ENCODE measurements around the gene ZNF792.
"Not testable (repeated sequence)": the region's sequence is repeated elsewhere in the genome, so short reads cannot be mapped to it uniquely, and the experiment has no call there.

Gene ZNF792

DNA sequence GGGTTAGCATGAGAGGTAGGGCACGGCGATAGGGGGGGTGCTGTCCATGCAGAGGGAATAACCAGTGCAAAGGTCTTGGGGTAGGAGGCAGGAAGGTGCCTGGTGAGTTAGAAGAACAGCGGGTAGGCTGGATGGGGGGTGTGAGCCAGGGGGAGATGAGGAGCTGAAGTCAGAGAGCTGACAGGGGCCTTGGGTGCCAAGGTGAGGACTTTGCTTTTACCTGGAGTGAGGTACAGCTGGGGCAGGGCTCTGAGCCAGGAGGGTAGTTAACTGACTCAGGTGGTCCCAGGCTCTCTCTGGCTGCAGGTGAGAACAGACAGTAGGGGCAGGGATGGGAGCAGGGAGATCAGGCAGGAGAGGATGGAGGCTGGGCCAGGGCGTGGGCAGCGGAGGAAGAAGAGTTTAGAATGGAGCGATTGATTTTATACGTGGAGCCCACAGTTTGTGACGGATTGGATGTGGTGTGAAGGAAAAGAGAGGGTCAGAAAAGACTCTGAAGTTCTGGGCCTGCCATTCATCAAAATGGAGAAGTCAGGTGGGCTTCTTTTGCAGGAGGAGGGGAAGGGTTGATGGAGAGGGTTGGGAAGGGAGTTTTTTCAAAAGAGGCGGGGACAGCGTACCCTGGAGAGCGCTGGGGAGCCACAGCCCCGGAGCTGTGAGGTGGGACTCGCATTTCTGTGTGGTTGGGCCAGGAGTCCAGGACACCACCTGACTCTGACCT lies 34.9 kb upstream of the ZNF792 start:
- no peak for DNase-seq (ENCODE audit: low spot score)

GRCh38 chr19:34998224-34998623 lies 34.2 kb upstream of the ZNF792 start:
- DNase-seq (ENCODE audit: low spot score), result not testable (repeated sequence)

DNA sequence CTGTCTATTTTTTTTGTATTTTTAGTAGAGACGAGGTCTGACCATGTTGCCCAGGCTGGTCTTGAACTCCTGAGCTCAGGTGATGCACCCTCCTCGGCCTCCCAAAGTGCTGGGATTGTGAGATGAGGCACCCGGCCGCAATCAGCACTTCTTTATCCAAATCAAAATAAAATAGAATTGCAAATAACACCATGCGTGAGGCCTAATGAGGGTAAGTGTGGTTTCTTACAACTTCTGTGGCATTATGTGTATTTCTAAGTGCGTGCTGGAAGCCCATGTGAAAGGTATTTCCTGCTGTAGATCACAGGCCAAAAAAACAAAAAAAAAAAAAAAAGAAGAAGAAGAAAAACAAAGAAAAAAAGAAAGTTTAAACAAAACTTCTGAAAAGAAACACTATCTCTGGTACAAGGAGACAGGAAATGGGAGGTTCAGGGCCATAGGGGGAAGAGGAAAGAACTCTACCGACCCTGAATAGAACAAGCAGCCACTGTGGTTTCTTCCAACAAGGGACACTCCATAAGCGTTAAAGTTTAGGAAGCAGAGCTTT lies 33.1 kb upstream of the ZNF792 start:
- no peak for DNase-seq (ENCODE audit: low spot score)

- no peak for DNase-seq (ENCODE audit: low spot score)
Observed at GRCh38 chr19:34995551-34995950, 31.5 kb upstream of the ZNF792 start.

GRCh38 chr19:34994643-34995541 lies 30.9 kb upstream of the ZNF792 start:
- no peak for DNase-seq (ENCODE audit: low spot score)

DNA sequence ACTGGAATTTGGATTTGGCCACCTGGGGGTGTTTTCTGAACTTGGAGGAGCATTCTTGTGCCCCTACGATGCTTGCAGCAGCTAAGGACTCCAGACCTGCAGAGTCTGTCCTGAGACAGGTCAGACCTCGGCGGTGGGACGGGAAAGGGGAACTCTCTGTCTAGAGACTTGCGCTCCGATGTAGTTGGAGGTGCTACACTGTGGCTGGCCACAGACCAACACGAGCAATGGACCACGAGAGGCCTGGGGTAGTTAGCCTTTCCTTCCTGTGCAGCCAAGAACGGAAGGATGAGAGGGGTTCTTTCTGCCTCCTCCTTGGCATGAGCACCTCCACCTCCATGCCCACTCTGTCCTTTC lies 30.2 kb upstream of the ZNF792 start:
- no peak for DNase-seq (ENCODE audit: low spot score)

DNA sequence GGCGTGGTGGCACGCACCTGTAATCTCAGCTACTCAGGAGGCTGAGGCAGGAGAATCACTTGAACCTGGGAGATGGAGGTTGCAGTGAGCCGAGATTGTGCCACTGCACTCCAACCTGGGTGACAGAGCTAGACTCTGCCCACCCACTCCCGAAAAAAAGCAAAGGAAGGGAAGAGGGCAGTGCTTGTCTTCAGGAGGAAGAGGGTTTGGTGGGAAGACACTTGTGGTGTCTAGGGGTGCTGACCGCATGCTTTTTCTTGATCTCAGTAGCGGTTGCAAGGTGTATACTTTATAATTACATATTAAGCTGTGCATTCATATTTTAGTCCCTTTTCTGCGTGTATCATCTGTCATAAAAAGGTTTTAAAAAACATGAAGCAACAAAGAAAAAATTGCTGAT lies 28.6 kb upstream of the ZNF792 start:
- DNase-seq (ENCODE audit: low spot score), result not testable (repeated sequence)

- DNase-seq (ENCODE audit: low spot score), result no peak
Observed at GRCh38 chr19:34991542-34992333, 27.7 kb upstream of the ZNF792 start.

GRCh38 chr19:34990578-34991192 lies 26.7 kb upstream of the ZNF792 start:
- no peak for DNase-seq (ENCODE audit: low spot score)

DNA sequence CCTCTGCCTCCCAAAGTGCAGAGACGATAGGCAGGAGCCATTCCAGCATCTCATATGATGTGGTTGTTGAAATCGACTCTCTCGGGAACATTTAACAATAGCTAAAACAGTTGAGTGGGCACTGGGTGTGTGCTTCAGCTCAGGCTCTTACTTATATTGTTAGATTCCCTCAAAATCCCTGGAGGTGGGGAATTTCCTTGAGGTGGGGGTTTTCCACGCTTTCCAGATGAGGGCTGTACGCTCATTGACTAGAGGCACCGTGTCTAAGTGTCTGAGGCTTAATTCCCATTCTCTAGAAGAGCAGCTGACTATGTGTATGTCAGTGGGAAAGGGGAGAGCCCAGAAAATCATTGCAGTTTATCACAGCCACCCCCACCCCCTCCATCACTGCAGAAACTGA lies 25.3 kb upstream of the ZNF792 start:
- no peak for DNase-seq (ENCODE audit: low spot score)

- no peak for DNase-seq (ENCODE audit: low spot score)
Observed at GRCh38 chr19:34988119-34988518, 24.1 kb upstream of the ZNF792 start.

DNA sequence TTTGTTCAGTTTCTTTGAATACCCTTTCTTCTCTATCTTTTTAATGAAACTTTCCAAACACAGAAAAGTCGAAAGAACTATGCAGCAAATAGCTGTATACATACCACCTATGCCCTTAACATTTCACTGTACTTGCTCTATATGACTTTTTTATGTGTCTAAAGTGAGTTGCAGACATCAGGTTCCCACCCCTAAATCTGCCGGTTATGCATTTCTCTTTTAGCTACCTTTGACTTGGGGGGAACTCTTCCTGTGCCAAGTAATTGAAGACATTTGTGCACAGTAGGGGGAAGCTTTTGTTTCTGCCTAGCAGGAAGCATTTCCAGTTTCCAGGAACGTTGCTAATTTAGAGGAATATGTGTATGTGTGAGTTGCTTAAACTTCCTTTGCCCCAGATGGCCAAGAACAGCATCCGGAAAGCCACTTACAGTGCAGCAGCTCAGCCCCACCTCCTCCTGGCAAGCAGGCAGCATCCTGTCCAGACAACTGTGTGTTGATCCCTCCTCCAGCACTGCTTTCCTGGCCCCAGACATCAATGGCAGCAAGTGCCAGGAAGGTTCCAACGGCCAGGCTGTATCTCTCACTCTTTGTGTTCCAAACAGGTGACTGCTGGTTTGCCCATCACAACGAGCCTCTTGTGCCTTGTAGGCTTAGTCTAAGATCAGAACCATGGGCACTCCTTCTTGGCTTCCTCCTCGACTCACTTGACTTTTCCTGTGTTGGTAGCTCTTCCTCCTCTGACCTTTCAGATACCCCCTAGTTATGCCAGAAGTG lies 21.4 kb upstream of the ZNF792 start:
- DNase-seq (ENCODE audit: low spot score), result no peak

DNA sequence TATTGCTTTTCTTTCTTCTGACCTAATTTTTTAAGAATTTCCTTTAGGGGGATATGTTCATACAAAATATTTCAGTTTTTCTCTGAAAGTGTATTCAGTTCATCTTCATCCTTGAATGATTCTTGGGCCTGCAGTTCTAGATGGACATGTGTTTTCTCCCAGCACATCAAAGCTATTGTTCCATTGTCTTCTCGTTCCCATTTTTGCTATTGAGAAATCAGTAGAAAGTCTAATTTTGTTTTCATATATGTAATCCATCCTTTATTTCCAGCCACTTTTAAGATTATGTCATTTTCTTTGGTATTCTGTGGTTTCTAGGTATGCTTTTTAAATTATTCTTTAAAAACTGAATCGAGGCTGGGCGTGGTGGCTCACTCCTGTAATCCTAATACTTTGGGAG lies 20.3 kb upstream of the ZNF792 start:
- DNase-seq (ENCODE audit: low spot score), result no peak

DNA sequence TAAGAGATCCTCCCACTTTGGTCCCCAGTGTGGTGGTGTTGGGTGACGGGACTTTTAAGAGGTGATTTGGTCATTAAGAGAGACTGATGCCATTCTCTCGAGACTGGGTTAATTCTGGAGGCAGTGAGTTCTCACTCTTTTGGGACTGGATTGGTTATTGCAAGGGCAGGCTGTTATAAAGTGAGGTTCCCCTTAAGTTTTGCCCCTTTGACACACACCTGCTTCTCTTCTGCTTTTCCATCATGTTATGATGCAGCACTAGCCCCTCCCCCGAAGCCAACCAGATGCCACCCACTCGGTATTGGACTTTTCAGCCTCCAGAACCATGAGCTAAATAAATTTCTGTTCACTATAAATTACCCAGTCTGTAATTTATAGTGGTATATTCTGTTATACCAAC lies 19.8 kb upstream of the ZNF792 start:
- DNase-seq (ENCODE audit: low spot score), result no peak

GRCh38 chr19:34982275-34982674 lies 18.2 kb upstream of the ZNF792 start:
- DNase-seq (ENCODE audit: low spot score), result no peak

DNA sequence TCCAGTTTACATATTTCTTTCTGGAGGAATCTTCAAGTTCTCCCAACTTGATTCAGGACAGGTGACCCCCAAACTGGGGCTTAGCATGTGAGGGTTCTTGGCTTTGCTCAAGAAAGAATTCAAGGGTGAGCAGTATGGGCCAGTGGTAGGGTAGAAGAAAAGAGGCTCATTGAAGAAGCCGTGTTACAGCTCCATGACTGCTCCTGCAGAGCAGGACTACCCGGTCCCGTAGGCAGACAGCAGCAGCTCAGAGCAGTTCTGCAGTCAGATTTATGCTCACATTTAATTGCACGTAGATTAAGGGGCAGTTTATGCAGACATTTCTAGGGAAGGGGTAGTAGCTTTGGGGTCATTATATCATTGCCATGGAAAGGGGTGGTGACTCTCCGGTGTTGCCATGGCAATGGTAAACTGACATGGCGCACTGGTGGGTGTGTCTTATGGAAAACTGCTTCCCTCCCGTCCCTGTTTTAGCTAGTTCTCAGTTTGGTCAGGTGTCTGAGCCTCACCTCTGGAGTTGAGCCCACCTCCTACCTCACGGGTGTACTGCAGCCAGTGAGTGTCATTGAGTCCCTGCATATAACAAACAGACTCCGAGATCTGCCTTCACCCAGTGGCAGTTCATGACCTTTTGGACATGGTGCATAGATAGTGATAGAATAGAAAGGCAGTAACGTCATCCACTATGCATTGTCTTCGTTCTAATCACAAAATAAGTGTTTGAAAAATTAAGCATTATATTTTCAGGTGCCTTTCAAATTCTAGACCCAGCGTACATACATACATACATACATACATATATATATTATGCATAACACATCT lies 16.0 kb upstream of the ZNF792 start:
- DNase-seq (ENCODE audit: low spot score), result no peak

DNA sequence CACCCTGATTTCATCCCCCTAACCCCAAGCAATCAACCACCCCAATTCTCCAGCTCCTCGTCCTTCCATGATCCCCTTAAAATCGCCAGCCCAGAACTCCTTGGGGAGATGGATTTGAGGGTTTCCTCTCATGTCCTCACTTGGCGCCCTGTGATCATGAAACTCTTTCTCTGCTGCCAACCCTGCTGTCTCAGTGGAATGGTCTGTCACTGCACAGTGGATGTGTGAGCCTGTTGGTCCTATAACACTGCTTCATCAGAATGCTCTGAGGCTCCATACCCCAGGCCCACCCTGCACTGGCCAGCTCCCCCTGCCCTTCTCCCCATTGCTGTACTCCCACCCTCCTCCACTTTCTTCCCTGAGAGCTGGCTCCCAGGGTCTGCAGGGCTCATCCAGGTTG lies 12.6 kb upstream of the ZNF792 start:
- no peak for DNase-seq (ENCODE audit: low spot score)

GRCh38 chr19:34975056-34975455 lies 11.0 kb upstream of the ZNF792 start:
- DNase-seq (ENCODE audit: low spot score), result no peak

DNA sequence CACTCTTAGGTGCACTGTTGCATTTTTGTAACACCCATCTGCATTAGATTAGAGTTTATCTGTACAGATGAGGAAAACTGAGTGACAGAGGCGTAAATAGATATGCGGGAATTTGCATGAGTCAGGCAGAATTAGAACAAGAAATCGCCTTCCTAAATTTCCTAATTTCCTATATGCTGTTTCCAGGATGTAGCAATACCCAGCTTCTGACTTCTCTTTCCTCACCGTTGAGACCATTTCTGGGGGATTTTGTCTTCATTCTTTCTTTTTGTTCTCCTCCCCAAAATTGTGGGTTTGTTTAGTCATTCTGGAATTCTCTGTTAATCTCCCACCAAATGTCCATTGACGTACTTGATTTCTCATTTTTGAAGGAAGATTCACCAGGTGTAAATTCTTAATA lies 10.6 kb upstream of the ZNF792 start:
- no peak for DNase-seq (ENCODE audit: low spot score)

DNA sequence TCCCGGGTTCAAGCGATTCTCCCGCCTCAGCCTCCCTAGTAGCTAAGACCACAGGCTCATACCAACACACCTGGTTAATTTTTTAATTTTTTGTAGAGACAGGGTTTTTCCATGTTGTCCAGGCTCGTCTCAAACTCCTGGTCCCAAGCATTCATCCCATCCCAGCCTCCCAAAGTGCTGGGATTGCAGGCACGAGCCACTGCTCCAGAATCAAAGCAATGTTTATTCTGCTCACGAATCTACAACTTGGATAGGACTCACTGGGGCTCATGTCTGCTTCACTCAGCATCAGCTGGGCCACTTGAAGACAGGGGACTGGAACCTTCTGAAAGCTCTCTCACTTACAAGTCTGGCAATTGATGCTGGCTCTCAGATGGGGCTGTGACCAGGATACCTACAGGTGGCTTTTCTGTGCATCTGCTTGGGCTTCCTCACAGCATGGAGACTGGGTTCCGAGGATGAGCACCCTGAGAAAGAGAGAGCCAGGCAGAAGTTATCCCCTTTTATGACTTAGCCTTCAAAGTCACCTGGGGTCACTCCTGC lies 8.2 kb upstream of the ZNF792 start:
- DNase-seq (ENCODE audit: low spot score), result no peak
